Measurements from ENCODE around the gene IQCN.

GRCh38 chr19:18320865-18321733 lies 46.8 kb upstream of the IQCN start:
- TF ChIP-seq, protein P1, sequence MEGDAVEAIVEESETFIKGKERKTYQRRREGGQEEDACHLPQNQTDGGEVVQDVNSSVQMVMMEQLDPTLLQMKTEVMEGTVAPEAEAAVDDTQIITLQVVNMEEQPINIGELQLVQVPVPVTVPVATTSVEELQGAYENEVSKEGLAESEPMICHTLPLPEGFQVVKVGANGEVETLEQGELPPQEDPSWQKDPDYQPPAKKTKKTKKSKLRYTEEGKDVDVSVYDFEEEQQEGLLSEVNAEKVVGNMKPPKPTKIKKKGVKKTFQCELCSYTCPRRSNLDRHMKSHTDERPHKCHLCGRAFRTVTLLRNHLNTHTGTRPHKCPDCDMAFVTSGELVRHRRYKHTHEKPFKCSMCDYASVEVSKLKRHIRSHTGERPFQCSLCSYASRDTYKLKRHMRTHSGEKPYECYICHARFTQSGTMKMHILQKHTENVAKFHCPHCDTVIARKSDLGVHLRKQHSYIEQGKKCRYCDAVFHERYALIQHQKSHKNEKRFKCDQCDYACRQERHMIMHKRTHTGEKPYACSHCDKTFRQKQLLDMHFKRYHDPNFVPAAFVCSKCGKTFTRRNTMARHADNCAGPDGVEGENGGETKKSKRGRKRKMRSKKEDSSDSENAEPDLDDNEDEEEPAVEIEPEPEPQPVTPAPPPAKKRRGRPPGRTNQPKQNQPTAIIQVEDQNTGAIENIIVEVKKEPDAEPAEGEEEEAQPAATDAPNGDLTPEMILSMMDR (IDR thresholded peaks at IDR 0.05) = no peak
- TF ChIP-seq POLR2A (IDR thresholded peaks at IDR 0.05) = no peak

Data from uterus (tissue), 2 donors.